ENCODE results near the gene ATP8A2.

Gene ATP8A2

GRCh38 chr13:26019251-26019650, 647.5 kb downstream of the ATP8A2 start:
- TF ChIP-seq CTCF (IDR thresholded peaks at IDR 0.05) = no peak
- H3K4me3 Mint-ChIP-seq = peak overlapping the region; percentile 24
- peaks cover 15% of the 10 kb centered on the region for H3K27me3 Mint-ChIP-seq (ENCODE audit: low read depth, poor library complexity)
- peaks cover 3% of the 10 kb centered on the region for H3K9me3 Mint-ChIP-seq
- DNase-seq = no peak
- peaks cover 97% of the 10 kb centered on the region for H3K4me1 Mint-ChIP-seq
- peaks cover 2% of the 10 kb centered on the region for H3K36me3 Mint-ChIP-seq (ENCODE audit: low read depth)
- peak overlapping the region; percentile 98 for H3K27ac Mint-ChIP-seq

- Mint-ChIP-seq H3K36me3 (ENCODE audit: low read depth) (no peaks in the 10 kb centered on the region), H3K4me3 (peak overlapping the region; percentile 44), H3K9me3 (no peaks in the 10 kb centered on the region), H3K4me1 (peaks cover 100% of the 10 kb centered on the region), H3K27me3 (ENCODE audit: low read depth, poor library complexity) (peaks cover 15% of the 10 kb centered on the region), H3K27ac (peak overlapping the region; percentile 98)
- DNase-seq = no peak
- TF ChIP-seq CTCF (IDR thresholded peaks at IDR 0.05) = no peak
Measured at GRCh38 chr13:26019881-26020870, 648.4 kb downstream of the ATP8A2 start.

GRCh38 chr13:26020891-26021290, 649.1 kb downstream of the ATP8A2 start:
- no peak for DNase-seq
- no peaks in the 10 kb centered on the region for H3K9me3 Mint-ChIP-seq
- H3K36me3 Mint-ChIP-seq (ENCODE audit: low read depth) = no peaks in the 10 kb centered on the region
- peak overlapping the region; percentile 44 for H3K4me3 Mint-ChIP-seq
- H3K4me1 Mint-ChIP-seq = peaks cover 100% of the 10 kb centered on the region
- H3K27ac Mint-ChIP-seq = peak overlapping the region; percentile 40
- no peak for TF ChIP-seq CTCF (IDR thresholded peaks at IDR 0.05)
- peaks cover 12% of the 10 kb centered on the region for H3K27me3 Mint-ChIP-seq (ENCODE audit: low read depth, poor library complexity)

- Mint-ChIP-seq H3K4me1 (peaks cover 100% of the 10 kb centered on the region), H3K4me3 (no peak overlapping the region)
Measured at GRCh38 chr13:26021516-26021915, 649.7 kb downstream of the ATP8A2 start.

GRCh38 chr13:26021956-26022355, 650.2 kb downstream of the ATP8A2 start:
- Mint-ChIP-seq H3K27ac (no peak overlapping the region), H3K4me3 (peak overlapping the region; percentile 4), H3K27me3 (ENCODE audit: low read depth, poor library complexity) (peaks cover 10% of the 10 kb centered on the region), H3K4me1 (peaks cover 100% of the 10 kb centered on the region), H3K9me3 (no peaks in the 10 kb centered on the region), H3K36me3 (ENCODE audit: low read depth) (no peaks in the 10 kb centered on the region)
- TF ChIP-seq CTCF (IDR thresholded peaks at IDR 0.05) = no peak
- no peak for DNase-seq

More at GRCh38 chr13:26021516-26021915, 649.7 kb downstream of the ATP8A2 start:
- no peak for TF ChIP-seq CTCF (IDR thresholded peaks at IDR 0.05)
- Mint-ChIP-seq H3K27me3 (ENCODE audit: low read depth, poor library complexity) (peaks cover 10% of the 10 kb centered on the region), H3K36me3 (ENCODE audit: low read depth) (no peaks in the 10 kb centered on the region), H3K27ac (no peak overlapping the region), H3K9me3 (no peaks in the 10 kb centered on the region)
- no peak for DNase-seq

All from nephron progenitor cell (in vitro differentiated cells).